IMR-90 (cell line): ENCODE measurements around the gene ALOX12B. TPM values are rescaled to one million over a fixed set of nuclear protein-coding genes. Genes with fewer than 3 reads are reported as not detected.

ENCODE experiments used
- ATAC-seq: fragments of 200-7000 bp; cut with Tn5 transposase; 2 replicates; pipeline ENCODE4 v1.9.1; 2020; ENCODE audit warnings: low read depth, mild to moderate bottlenecking, moderate library complexity
- BruUV-seq: library from RNA; stranded (reverse); fragments of 400-500 nt; replicated peaks from 2 replicates; lab custom pipeline; 2021; lab: Mats Ljungman, UMichigan
- CTCF ChIA-PET: fragments of 300-600 bp; formaldehyde crosslinking; extraction: SDS; loops from one replicate; lab custom pipeline; 2021; ENCODE audit warnings: antibody characterized with exemption; lab: Yijun Ruan, JAX
- POLR2A ChIA-PET: fragments of 300-600 bp; sonication (Branson Sonifier 250); formaldehyde crosslinking; loops from one replicate; lab custom pipeline; 2022; ENCODE audit warnings: antibody characterized with exemption; ENCODE audit not compliant: unreplicated experiment; lab: Charles Lee
- DNase-seq: peaks from one replicate; pipeline ENCODE4 v3.0.0; 2013
- H2AFZ ChIP-seq: replicated peaks from 2 replicates; pipeline ENCODE3; 2013; ENCODE audit warnings: low read length, mild to moderate bottlenecking; ENCODE audit not compliant: poor library complexity
- H2AK5ac ChIP-seq: 2 replicates; pipeline ENCODE4 v1.6.1; 2013; ENCODE audit warnings: low read depth, low read length, inconsistent platforms
- H2AK9ac ChIP-seq: replicated peaks from 2 replicates; pipeline ENCODE3; 2013; ENCODE audit warnings: mild to moderate bottlenecking, low read depth, low read length, moderate library complexity; ENCODE audit not compliant: poor library complexity
- H2BK120ac ChIP-seq: 2 replicates; pipeline ENCODE4 v1.6.1; 2013; ENCODE audit warnings: low read depth, low read length, inconsistent platforms
- H2BK15ac ChIP-seq: 3 replicates; pipeline ENCODE4 v1.6.1; 2013; ENCODE audit warnings: low read depth, low read length, inconsistent platforms
- H2BK20ac ChIP-seq: 2 replicates; pipeline ENCODE4 v1.6.1; 2013; ENCODE audit warnings: low read depth, mild to moderate bottlenecking, inconsistent platforms, low read length, moderate library complexity
- H2BK5ac ChIP-seq: 2 replicates; pipeline ENCODE4 v1.6.1; 2013; ENCODE audit warnings: mild to moderate bottlenecking, low read depth, low read length, inconsistent platforms; ENCODE audit not compliant: poor library complexity, severe bottlenecking
- H3K14ac ChIP-seq: replicated peaks from 2 replicates; pipeline ENCODE4 v1.6.1; 2013; ENCODE audit warnings: low read depth, low read length, inconsistent platforms
- H3K18ac ChIP-seq: 2 replicates; pipeline ENCODE4 v1.6.1; 2013; ENCODE audit warnings: low read depth, low read length, control low read depth
- H3K23ac ChIP-seq: 2 replicates; pipeline ENCODE4 v1.6.1; 2013; ENCODE audit warnings: low read depth, low read length, inconsistent platforms
- H3K27ac ChIP-seq: 2 replicates; pipeline ENCODE4 v1.5.1; 2013; ENCODE audit warnings: mild to moderate bottlenecking, control low read depth, low read length; ENCODE audit not compliant: insufficient read depth
- H3K27me3 ChIP-seq: 2 replicates; pipeline ENCODE4 v1.6.1; 2013; ENCODE audit warnings: low read length; ENCODE audit not compliant: control insufficient read depth, insufficient read depth
- H3K36me3 ChIP-seq: 2 replicates; pipeline ENCODE4 v1.6.1; 2013; ENCODE audit warnings: low read length, mixed read lengths; ENCODE audit not compliant: control insufficient read depth, insufficient read depth
- H3K4ac ChIP-seq: 2 replicates; pipeline ENCODE4 v1.6.1; 2013; ENCODE audit warnings: low read depth, low read length, inconsistent platforms
- H3K4me1 ChIP-seq: 2 replicates; pipeline ENCODE4 v1.6.1; 2013; ENCODE audit warnings: low read length, mixed read lengths; ENCODE audit not compliant: control insufficient read depth, insufficient read depth
- H3K4me2 ChIP-seq: 2 replicates; pipeline ENCODE4 v1.6.1; 2013; ENCODE audit warnings: low read depth, mild to moderate bottlenecking, control low read depth, low read length, moderate library complexity
- H3K4me3 ChIP-seq: 2 replicates; pipeline ENCODE4 v1.5.1; 2013; ENCODE audit warnings: low read depth, mild to moderate bottlenecking, control low read depth, low read length, moderate library complexity; ENCODE audit not compliant: insufficient read depth
- H3K56ac ChIP-seq: 2 replicates; pipeline ENCODE4 v1.6.1; 2013; ENCODE audit warnings: low read length, inconsistent platforms; ENCODE audit not compliant: insufficient read depth; ENCODE audit errors: extremely low read depth
- H3K79me1 ChIP-seq, 2 experiments: 2 replicates each; pipeline ENCODE4 v1.6.1; 2013; ENCODE audit warnings: low read length in 2 of 2, inconsistent platforms in 1 of 2, low read depth in 1 of 2
- H3K9ac ChIP-seq: 2 replicates; pipeline ENCODE4 v1.6.1; 2013; ENCODE audit warnings: low read depth, low read length, control low read depth
- H3K9me1 ChIP-seq: 2 replicates; pipeline ENCODE4 v1.6.1; 2013; ENCODE audit warnings: low read length, inconsistent platforms; ENCODE audit not compliant: insufficient read depth
- H3K9me3 ChIP-seq: 2 replicates; pipeline ENCODE4 v1.6.1; 2013; ENCODE audit warnings: low read length; ENCODE audit not compliant: control insufficient read depth, insufficient read depth
- H4K20me1 ChIP-seq: 2 replicates; pipeline ENCODE4 v1.6.1; 2013; ENCODE audit warnings: low read length, inconsistent platforms; ENCODE audit not compliant: insufficient read depth
- H4K5ac ChIP-seq: 2 replicates; pipeline ENCODE4 v1.6.1; 2013; ENCODE audit warnings: mild to moderate bottlenecking, low read depth, low read length, control low read depth
- H4K8ac ChIP-seq, 2 experiments: 2 replicates each; pipeline ENCODE4 v1.6.1; 2013; ENCODE audit warnings: low read depth in 2 of 2, low read length in 2 of 2, control low read depth in 1 of 2, inconsistent platforms in 1 of 2
- H4K91ac ChIP-seq: 2 replicates; pipeline ENCODE4 v1.6.1; 2013; ENCODE audit warnings: low read depth, low read length, inconsistent platforms; ENCODE audit not compliant: insufficient read depth
- MXI1 ChIP-seq: IDR thresholded peaks from 2 replicates; pipeline ENCODE4 v1.6.1; 2012; ENCODE audit warnings: low read depth, mild to moderate bottlenecking, low read length, moderate library complexity, borderline replicate concordance
- WGBS, 2 experiments: methylation state at CpG; one replicate each; pipeline versions ENCODE4 v1.1.5 to v1.1.7; 2013; ENCODE audit warnings: missing lambda C conversion rate in 2 of 2; ENCODE audit not compliant: insufficient read length in 1 of 2; ENCODE audit errors: extremely low coverage in 2 of 2; 5-methylcytosine and 5-hydroxymethylcytosine counted together
- dilution Hi-C: fragments of 300-500 bp; cut with HindIII; formaldehyde crosslinking; loops from one replicate; pipeline ENCODE4 v1.14.3; 2018; ENCODE audit warnings: low sequenced_read_pairs; ENCODE audit not compliant: unreplicated experiment
- in situ Hi-C: fragments of 300-500 bp; cut with MboI; formaldehyde crosslinking; loops from 3 replicates; pipeline ENCODE4 v1.14.3; 2019; ENCODE audit warnings: low sequenced_read_pairs, inconsistent platforms, mixed read lengths
- intact Hi-C: fragments of 100-400 bp; cut with micrococcal nuclease; formaldehyde crosslinking; loops from 2 replicates; pipeline ENCODE4 v1.10.0; 2022
- polyA plus RNA-seq, 3 experiments: library from polyadenylated mRNA; depleted of rRNA; stranded (reverse); fragments of >200 nt; gene quantifications; 2 replicates each; pipeline ENCODE4 v1.2.3, GENCODE V29; 2012; ENCODE audit warnings: low replicate concordance in 1 of 3
- total RNA-seq: library from RNA; depleted of rRNA; stranded (reverse); fragments of >200 nt; gene quantifications from 2 replicates; pipeline ENCODE4 v1.2.3, GENCODE V29; 2012
- TF ChIP-seq, protein P1 (sequence below): fragments of 150-350 bp; IDR thresholded peaks from 2 replicates; pipeline ENCODE4 v1.6.1; 2016; ENCODE audit warnings: low read depth, mild to moderate bottlenecking, low read length, moderate library complexity, borderline replicate concordance

The ALOX12B gene
- total and polyA plus RNA-seq, 2 of the 4 experiments (the other 2 are of a cell fraction), result not detected

DNA sequence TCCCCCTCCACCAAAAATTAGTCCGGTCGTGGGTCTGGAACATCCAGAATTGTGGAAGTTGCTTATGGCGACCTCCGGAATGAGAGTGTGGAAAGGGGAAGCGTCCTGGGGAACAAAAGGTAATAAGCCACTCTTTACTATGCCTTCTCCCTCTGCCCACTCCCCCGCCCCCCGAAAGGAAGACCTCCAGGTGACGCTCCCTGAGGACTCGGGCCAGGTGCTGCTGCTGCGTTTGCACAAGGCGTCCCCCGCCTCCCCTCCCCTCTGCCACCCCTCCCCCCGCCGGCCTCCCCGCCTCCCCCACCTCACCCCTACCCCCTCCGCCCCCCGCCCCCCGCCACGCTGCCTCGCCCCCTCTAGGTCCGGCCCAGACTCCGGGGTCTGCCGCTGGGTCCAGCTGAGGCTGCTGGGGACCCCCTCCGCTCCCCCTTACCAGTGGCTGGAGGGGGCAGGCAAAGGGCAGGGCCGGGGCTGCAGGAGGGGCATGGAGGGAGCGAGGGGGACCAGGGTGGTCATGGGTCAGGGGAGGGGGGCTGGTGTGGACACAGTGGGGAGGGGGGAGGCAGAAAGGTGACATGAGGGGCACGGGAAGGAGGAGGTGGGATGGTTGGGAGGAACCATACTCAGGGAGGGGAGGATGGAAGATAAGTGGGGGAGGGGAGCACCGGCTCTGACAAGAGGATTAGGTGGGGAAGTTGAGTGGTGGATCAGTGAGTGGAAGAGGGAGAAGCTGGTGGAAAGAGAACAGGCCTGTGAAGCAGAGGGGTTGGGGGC is 23.6 kb downstream of the ALOX12B start:
- no peak overlapping the region for H4K5ac ChIP-seq
- H4K20me1 ChIP-seq, result peaks cover 5% of the 10 kb centered on the region; the same call in 1 of the 2 replicates
- H3K27ac ChIP-seq, result no peak overlapping the region
- H2AK5ac ChIP-seq, result no peak overlapping the region
- intact Hi-C loops (loop anchor here (5.0 to 10.0 kb wide), 2 partner anchors 158 to 721 kb away; no protein-coding TSS in a partner anchor), in situ Hi-C loops (no loop called here), dilution Hi-C loops (no loop called here)
- no peak overlapping the region for H3K18ac ChIP-seq
- TF ChIP-seq MXI1, result no peak
- TF ChIP-seq, protein P1, sequence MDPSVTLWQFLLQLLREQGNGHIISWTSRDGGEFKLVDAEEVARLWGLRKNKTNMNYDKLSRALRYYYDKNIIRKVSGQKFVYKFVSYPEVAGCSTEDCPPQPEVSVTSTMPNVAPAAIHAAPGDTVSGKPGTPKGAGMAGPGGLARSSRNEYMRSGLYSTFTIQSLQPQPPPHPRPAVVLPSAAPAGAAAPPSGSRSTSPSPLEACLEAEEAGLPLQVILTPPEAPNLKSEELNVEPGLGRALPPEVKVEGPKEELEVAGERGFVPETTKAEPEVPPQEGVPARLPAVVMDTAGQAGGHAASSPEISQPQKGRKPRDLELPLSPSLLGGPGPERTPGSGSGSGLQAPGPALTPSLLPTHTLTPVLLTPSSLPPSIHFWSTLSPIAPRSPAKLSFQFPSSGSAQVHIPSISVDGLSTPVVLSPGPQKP, result no peak
- no peak overlapping the region for H2BK20ac ChIP-seq
- no peaks in the 10 kb centered on the region for H3K9me1 ChIP-seq
- H3K4me3 ChIP-seq, result no peak overlapping the region
- H3K79me1 ChIP-seq, result no peaks in the 10 kb centered on the region
- ATAC-seq (no peak), DNase-seq (no peak)
- no peak overlapping the region for H3K56ac ChIP-seq
- no peak overlapping the region for H2BK5ac ChIP-seq
- no peak overlapping the region for H2BK15ac ChIP-seq
- H4K8ac ChIP-seq, result no peak overlapping the region
- 0% methylated on average over 1 of the region's 28 CpGs; no CpG with 5 or more reads in 1 of the 2 experiments for WGBS, 2 experiments
- H2AK9ac ChIP-seq, result no peak overlapping the region
- H2AFZ ChIP-seq, result no peak overlapping the region
- no peaks in the 10 kb centered on the region for H3K4me1 ChIP-seq
- H3K9ac ChIP-seq, result no peak overlapping the region
- no peaks in the 10 kb centered on the region for H3K9me3 ChIP-seq
- H3K4ac ChIP-seq, result no peak overlapping the region
- no peak overlapping the region for H3K14ac ChIP-seq
- no peak overlapping the region for H3K23ac ChIP-seq
- peaks cover 79% of the 10 kb centered on the region for H3K27me3 ChIP-seq
- H3K36me3 ChIP-seq, result no peaks in the 10 kb centered on the region
- ChIA-PET CTCF (interaction anchor here (4.9 kb wide), 1 partner anchor 55 kb away, joined by 25 read pairs; the partner anchor contains the start of gene ALOXE3), POLR2A (no interaction called here)
- no peak overlapping the region for H4K91ac ChIP-seq
- no peak overlapping the region for H3K4me2 ChIP-seq
- no peak overlapping the region for H2BK120ac ChIP-seq
- no TSS peak for BruUV-seq
